Measurements from ENCODE around the gene PCGF5. TPM values are rescaled to one million over a fixed set of nuclear protein-coding genes. Genes with fewer than 3 reads are reported as not detected.
A peak's percentile ranks its signal among the peaks of the same experiment; 100 is the strongest.

Gene PCGF5
- total RNA-seq, 1 donor from 2014 or later: 47.6 TPM

DNA sequence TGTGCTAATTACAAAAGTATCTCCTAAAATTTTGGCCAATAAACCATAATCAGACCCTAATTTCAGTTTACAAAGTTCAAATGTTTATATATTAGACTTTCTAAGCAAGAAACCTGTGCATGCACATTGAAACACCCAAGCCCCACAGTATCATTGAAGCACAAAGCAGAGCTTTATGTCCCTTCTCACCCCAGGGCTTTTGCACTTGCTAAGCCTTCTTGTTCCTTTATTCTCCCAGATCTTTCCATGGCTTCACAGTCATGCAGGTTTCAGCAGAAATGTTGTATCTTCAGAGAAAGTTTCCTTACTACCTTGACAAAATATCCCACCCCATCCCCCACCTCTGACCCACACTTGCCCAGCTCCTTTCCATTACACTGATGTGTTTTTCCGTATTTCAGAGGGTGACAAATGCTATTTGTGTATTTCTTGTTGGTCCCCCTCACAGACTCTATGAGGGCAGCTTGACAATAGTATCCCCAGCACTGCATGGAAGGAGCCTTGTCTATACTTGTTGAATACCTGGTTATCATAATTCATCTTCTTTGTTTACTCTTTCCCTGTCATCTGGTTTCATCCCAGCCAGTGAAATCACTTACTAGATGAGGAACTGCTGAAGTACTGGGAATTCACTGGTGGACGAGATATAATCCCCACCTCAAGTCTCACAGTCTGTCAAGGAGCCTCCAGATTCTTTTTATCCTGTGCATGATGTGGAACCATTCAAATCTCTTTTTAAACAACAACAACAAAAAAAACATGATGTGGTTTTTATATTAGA lies 24.0 kb upstream of the PCGF5 start:
- H3K9me3 ChIP-seq: no peaks in the 10 kb centered on the region
- no peak for ATAC-seq
- H3K4me3 ChIP-seq: no peak overlapping the region
- intact Hi-C loops (cut with DNase I): no loop called here
- no peak for DNase-seq
- H3K27me3 ChIP-seq (ENCODE audit: low read depth): no peaks in the 10 kb centered on the region
- TF ChIP-seq, protein P1, sequence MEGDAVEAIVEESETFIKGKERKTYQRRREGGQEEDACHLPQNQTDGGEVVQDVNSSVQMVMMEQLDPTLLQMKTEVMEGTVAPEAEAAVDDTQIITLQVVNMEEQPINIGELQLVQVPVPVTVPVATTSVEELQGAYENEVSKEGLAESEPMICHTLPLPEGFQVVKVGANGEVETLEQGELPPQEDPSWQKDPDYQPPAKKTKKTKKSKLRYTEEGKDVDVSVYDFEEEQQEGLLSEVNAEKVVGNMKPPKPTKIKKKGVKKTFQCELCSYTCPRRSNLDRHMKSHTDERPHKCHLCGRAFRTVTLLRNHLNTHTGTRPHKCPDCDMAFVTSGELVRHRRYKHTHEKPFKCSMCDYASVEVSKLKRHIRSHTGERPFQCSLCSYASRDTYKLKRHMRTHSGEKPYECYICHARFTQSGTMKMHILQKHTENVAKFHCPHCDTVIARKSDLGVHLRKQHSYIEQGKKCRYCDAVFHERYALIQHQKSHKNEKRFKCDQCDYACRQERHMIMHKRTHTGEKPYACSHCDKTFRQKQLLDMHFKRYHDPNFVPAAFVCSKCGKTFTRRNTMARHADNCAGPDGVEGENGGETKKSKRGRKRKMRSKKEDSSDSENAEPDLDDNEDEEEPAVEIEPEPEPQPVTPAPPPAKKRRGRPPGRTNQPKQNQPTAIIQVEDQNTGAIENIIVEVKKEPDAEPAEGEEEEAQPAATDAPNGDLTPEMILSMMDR (IDR thresholded peaks at IDR 0.05): no peak
- no peaks in the 10 kb centered on the region for H3K36me3 ChIP-seq
- no peak overlapping the region for H3K27ac ChIP-seq
- H3K4me1 ChIP-seq: peaks cover 36% of the 10 kb centered on the region

DNA sequence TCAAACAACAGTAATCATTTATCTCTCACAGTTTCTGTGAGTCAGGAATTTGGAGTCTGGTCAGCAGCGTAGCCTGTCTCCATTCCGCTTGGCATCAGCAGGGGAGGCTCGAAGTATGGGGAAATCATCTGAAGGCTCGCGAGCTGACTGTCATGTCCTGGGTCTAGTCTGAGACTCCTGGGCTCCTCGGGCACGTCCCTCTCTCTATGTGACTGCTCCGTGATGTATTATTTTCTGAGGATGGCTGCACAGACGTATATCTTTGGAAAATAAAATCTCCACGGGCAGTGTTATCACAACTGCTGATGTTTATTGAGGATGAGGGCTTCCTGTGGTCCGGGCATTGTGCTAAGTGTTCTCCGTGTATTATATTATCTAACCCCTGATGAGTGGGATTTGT lies 23.3 kb upstream of the PCGF5 start:
- no peak overlapping the region for H3K4me3 ChIP-seq
- TF ChIP-seq, protein P1 (IDR thresholded peaks at IDR 0.05): no peak
- no peaks in the 10 kb centered on the region for H3K36me3 ChIP-seq
- intact Hi-C loops (cut with DNase I): no loop called here
- no peak overlapping the region for H3K27ac ChIP-seq
- H3K4me1 ChIP-seq: peaks cover 38% of the 10 kb centered on the region
- DNase-seq (no peak), ATAC-seq (no peak)
- no peaks in the 10 kb centered on the region for H3K9me3 ChIP-seq
- H3K27me3 ChIP-seq (ENCODE audit: low read depth): no peaks in the 10 kb centered on the region

DNA sequence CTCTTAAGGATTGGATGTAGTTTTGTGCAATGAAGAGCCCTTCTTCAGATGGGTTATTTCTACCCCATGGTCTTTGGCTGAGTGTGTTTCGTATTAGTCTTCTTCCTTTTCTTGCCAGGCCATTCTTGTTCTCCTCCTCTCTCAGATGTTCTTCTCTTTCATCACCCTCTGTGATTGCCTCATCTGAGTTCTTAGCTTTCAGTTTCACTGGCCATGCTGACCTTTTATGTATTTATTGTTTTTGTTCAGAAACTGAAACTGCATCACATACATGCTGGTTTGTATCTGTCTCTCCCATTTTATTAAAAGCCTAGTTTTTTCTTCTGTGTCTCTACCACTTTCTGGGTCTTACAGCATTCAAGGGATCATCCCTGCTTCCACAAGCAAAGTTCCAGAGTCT lies 21.7 kb upstream of the PCGF5 start:
- Histone ChIP-seq H3K9me3 (no peaks in the 10 kb centered on the region), H3K27ac (peak overlapping the region; percentile 63), H3K4me1 (peaks cover 38% of the 10 kb centered on the region), H3K4me3 (no peak overlapping the region), H3K27me3 (ENCODE audit: low read depth) (no peaks in the 10 kb centered on the region), H3K36me3 (no peaks in the 10 kb centered on the region)
- DNase-seq: no peak
- ATAC-seq: peak; percentile 75 to 82
- intact Hi-C loops (cut with DNase I): no loop called here
- TF ChIP-seq, protein P1 (IDR thresholded peaks at IDR 0.05): no peak

DNA sequence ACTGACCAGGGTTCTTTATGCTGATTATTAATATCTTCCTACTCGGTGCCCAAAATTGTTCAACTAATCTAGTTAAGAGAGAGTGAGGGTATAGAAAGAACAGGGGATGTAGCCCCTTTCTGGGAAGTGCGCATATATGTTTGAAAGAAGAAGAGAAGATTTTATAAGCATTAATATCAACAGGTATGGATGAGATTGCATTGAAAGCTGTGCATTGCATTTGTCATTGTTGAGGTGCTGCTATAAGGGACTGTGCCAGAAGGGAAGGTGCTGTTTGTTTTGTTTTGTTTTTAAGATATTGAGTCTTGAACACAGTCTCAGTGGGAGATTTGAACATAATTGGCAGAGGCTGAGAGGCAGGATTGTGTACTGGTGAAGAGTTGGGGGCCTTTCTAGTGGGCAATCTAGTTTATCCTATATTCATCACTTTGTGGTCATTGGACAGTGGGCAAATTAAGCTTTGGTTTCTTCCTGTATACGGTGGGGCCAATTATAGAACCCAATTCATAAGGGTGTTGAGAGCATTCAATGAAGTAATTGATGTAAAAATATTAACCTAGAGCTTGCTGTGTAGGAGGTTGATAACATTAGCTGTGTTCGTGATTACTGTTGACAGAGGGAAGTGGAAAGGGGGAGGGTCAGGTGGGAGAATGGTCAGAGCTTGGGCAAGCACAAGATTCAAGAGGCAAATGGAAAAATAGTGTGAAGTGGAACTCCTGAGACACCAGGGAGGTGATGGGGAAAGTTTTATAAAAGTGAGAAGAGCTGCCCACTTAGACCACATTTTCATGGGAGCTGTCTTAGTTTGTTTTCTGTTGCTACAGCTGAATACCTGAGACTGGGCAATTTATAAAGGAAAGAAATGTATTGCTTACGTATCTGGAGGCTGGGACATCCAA lies 19.9 kb upstream of the PCGF5 start:
- intact Hi-C loops (cut with DNase I): no loop called here
- no peak overlapping the region for H3K4me3 ChIP-seq
- ATAC-seq: no peak
- peaks cover 38% of the 10 kb centered on the region for H3K4me1 ChIP-seq
- no peaks in the 10 kb centered on the region for H3K9me3 ChIP-seq
- no peaks in the 10 kb centered on the region for H3K27me3 ChIP-seq (ENCODE audit: low read depth)
- no peaks in the 10 kb centered on the region for H3K36me3 ChIP-seq
- DNase-seq: no peak
- peak overlapping the region; percentile 63 for H3K27ac ChIP-seq
- TF ChIP-seq, protein P1 (IDR thresholded peaks at IDR 0.05): no peak

DNA sequence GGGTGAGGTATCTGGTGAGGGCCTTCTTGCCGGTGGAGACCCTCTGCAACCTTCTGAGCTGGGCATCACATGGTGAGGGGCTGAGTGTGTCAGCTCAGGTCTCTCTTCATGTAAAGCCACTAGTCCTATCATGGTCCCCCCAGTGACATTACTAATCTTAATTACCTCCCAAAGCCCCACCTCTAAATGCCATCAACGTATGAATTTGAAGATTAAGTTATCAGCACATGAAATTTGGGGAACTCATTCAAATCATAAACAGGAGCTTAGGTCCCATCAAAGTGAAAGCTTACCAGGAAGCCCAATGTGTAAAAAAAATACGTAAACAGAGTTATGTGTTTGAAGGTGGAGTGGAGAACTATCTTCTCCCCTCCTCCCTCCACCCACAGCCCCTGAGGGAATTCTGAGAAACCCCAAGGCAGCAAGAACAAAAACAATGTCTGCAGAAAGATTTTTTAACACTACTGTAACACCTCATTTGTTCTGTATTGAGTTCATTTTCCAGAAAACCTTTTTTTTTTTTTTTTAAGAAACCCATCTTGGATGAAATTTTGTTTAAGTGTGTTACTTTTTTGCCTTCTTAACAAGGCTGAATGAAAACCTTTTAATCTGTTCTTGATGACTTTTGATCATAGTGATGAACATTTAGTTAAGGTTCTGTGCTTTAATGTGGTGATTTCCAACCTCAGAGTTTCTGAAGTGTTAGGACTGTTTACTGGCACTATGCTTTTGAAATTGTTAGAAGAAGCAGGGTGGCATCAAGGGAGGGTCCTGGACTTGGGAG lies 19.1 kb upstream of the PCGF5 start:
- Histone ChIP-seq H3K9me3 (no peaks in the 10 kb centered on the region), H3K27me3 (ENCODE audit: low read depth) (no peaks in the 10 kb centered on the region), H3K36me3 (no peaks in the 10 kb centered on the region), H3K4me1 (peaks cover 38% of the 10 kb centered on the region), H3K27ac (peak overlapping the region; percentile 26), H3K4me3 (no peak overlapping the region)
- intact Hi-C loops (cut with DNase I): no loop called here
- DNase-seq (no peak), ATAC-seq (no peak)
- TF ChIP-seq, protein P1 (IDR thresholded peaks at IDR 0.05): no peak
